ENCODE data around the gene PTGER3.
A peak's percentile ranks its signal among the peaks of the same experiment; 100 is the strongest.

Gene PTGER3

GRCh38 chr1:71047635-71048607, at the start of gene PTGER3:
PTGER3 (minus strand) TSS chr1:71047816; CDS start chr1:71047577, 239 bp downstream.
- DNase-seq (ENCODE audit: low read depth), result no peak

- no peak for DNase-seq (ENCODE audit: low read depth)
These were observed 47.3 kb upstream of the PTGER3 start for GRCh38 chr1:71094913-71095312.

GRCh38 chr1:71093938-71094337, 46.3 kb upstream of the PTGER3 start:
- no peak for DNase-seq (ENCODE audit: low read depth)

- peak; percentile 87 for DNase-seq (ENCODE audit: low read depth)
These were observed 42.1 kb upstream of the PTGER3 start for GRCh38 chr1:71089536-71090270.

- no peak for DNase-seq (ENCODE audit: low read depth)
These were observed 41.1 kb upstream of the PTGER3 start for GRCh38 chr1:71088645-71089287.

- DNase-seq (ENCODE audit: low read depth), result no peak
These were observed 40.1 kb upstream of the PTGER3 start for GRCh38 chr1:71087713-71088112.

- no peak for DNase-seq (ENCODE audit: low read depth)
These were observed 39.4 kb upstream of the PTGER3 start for GRCh38 chr1:71087060-71087459.

GRCh38 chr1:71086331-71086730, 38.7 kb upstream of the PTGER3 start:
- DNase-seq (ENCODE audit: low read depth), result peak; percentile 56

GRCh38 chr1:71083271-71083670, 35.7 kb upstream of the PTGER3 start:
- DNase-seq (ENCODE audit: low read depth), result no peak

- DNase-seq (ENCODE audit: low read depth), result no peak
These were observed 34.1 kb upstream of the PTGER3 start for GRCh38 chr1:71081697-71082080.

GRCh38 chr1:71080739-71081696, 33.4 kb upstream of the PTGER3 start, which contains the start of gene ZRANB2:
ZRANB2 (minus strand) TSS chr1:71081035; CDS start chr1:71080995, 40 bp downstream.
- DNase-seq (ENCODE audit: low read depth), result peak; percentile 82

GRCh38 chr1:71080230-71080738, 32.7 kb upstream of the PTGER3 start:
- no peak for DNase-seq (ENCODE audit: low read depth)

GRCh38 chr1:71074681-71075080, 27.1 kb upstream of the PTGER3 start:
- no peak for DNase-seq (ENCODE audit: low read depth)

- no peak for DNase-seq (ENCODE audit: low read depth)
These were observed 24.7 kb upstream of the PTGER3 start for GRCh38 chr1:71072273-71072672.

- no peak for DNase-seq (ENCODE audit: low read depth)
These were observed 24.1 kb upstream of the PTGER3 start for GRCh38 chr1:71071720-71072119.

GRCh38 chr1:71068325-71069240, 21.0 kb upstream of the PTGER3 start:
- DNase-seq (ENCODE audit: low read depth), result no peak

GRCh38 chr1:71054791-71055190, 7.2 kb upstream of the PTGER3 start:
- no peak for DNase-seq (ENCODE audit: low read depth)

GRCh38 chr1:71054281-71054731, 6.7 kb upstream of the PTGER3 start:
- no peak for DNase-seq (ENCODE audit: low read depth)

GRCh38 chr1:71053758-71054157, 6.1 kb upstream of the PTGER3 start:
- no peak for DNase-seq (ENCODE audit: low read depth)

- no peak for DNase-seq (ENCODE audit: low read depth)
These were observed 5.5 kb upstream of the PTGER3 start for GRCh38 chr1:71053146-71053545.
